ENCODE measurements around the gene TAF7L. TPM values are rescaled to one million over a fixed set of nuclear protein-coding genes. Genes with fewer than 3 reads are reported as not detected.

Gene TAF7L
- total RNA-seq, 1 donor from 2014 or later: not detected

DNA sequence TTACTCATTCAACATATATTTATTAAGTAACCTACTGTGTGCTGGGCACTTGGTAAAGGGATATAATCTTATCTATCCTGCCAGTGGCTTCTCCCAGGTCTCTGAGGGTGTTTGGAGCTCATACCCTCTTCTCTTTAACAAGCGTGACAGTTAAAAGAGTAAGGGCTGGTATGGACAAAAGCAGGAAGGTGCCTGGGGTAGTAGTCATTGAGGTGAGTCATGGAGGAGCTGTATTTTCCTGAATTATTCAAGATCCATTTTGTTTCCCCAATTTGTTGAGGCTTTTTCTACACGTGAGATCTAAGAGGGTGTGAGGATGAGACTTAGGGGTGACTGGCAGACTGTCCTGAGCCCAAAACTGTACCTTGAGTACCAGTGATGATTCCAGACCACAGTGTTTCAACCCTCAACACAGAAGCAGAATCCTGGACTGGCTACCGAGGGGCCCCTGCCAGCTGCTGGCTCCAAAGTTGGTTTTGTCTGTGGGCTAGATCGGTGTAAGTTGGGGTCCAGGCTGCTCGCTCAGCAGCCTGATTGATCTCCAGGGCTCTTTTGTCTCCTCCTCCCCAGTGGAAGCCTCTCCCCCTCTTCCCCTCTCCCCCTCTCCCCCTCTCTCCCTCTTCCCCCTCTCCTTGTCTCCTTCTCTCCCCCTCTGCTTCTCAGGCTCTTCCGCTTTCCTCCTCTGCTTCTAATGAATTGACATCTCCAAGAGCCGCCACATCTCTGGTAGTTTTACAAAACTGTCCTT lies 71.8 kb downstream of the TAF7L start, which contains the start of gene DRP2:
Gene DRP2 (plus strand): TSS at position 671 of the 748 bp plus-strand sequence. CDS start 11,862 bp downstream, outside the sequence.
- ATAC-seq: no peak
- Histone ChIP-seq H3K27ac (no peak within 1 kb of the TSS), H3K4me3 (no peak within 1 kb of the TSS)

More for the DNA sequence above, 71.8 kb downstream of the TAF7L start, which contains the start of gene DRP2:
- TF ChIP-seq, protein P1, sequence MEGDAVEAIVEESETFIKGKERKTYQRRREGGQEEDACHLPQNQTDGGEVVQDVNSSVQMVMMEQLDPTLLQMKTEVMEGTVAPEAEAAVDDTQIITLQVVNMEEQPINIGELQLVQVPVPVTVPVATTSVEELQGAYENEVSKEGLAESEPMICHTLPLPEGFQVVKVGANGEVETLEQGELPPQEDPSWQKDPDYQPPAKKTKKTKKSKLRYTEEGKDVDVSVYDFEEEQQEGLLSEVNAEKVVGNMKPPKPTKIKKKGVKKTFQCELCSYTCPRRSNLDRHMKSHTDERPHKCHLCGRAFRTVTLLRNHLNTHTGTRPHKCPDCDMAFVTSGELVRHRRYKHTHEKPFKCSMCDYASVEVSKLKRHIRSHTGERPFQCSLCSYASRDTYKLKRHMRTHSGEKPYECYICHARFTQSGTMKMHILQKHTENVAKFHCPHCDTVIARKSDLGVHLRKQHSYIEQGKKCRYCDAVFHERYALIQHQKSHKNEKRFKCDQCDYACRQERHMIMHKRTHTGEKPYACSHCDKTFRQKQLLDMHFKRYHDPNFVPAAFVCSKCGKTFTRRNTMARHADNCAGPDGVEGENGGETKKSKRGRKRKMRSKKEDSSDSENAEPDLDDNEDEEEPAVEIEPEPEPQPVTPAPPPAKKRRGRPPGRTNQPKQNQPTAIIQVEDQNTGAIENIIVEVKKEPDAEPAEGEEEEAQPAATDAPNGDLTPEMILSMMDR (IDR thresholded peaks at IDR 0.05): no peak
- DNase-seq: no peak
- Histone ChIP-seq H3K4me1 (no peaks in the 10 kb centered on the region), H3K27me3 (no peaks in the 10 kb centered on the region), H3K9me3 (no peaks in the 10 kb centered on the region), H3K36me3 (no peaks in the 10 kb centered on the region)
- intact Hi-C loops (cut with DNase I): no loop called here

Other genes with a start within 250 kb of the TAF7L start
- gene TRMT2B, start 239.2 kb downstream of the TAF7L start, total RNA-seq: 20.9 TPM
- 1.5 TPM for gene TMEM35A, start 212.5 kb downstream of the TAF7L start, total RNA-seq
- gene CENPI, start 193.1 kb downstream of the TAF7L start, total RNA-seq: 1.2 TPM
- not detected for gene DRP2, start 71.5 kb downstream of the TAF7L start, total RNA-seq
- 6.4 TPM for gene TIMM8A, start 57.4 kb upstream of the TAF7L start, total RNA-seq
- gene BTK, start 94.9 kb upstream of the TAF7L start, total RNA-seq: 34.1 TPM
- 133 TPM for gene RPL36A, start 99.7 kb upstream of the TAF7L start, total RNA-seq
- gene GLA, start 116.6 kb upstream of the TAF7L start, total RNA-seq: 46.3 TPM
- 67.1 TPM for gene HNRNPH2, start 116.9 kb upstream of the TAF7L start, total RNA-seq
- gene ARMCX4, start 194.1 kb upstream of the TAF7L start, total RNA-seq: 13.1 TPM

All from upper lobe of right lung (tissue), 1 donor.